Spleen (tissue), 7 donors: Measurements from ENCODE around the gene MYADM.

Source experiments
- CTCF ChIP-seq, 11 experiments: fragments of 200-600 bp in 7 of 11; fragments of 450-650 bp in 4 of 11; sonication (generic) in 4 of 11; IDR thresholded peaks in 8 of 11; conservative IDR thresholded peaks in 3 of 11; 1 replicate in 7 of 11; 2 replicates in 4 of 11; pipeline versions ENCODE4 v1.4.0 to v1.8.0; 2016 to 2021; ENCODE audit warnings: antibody characterized with exemption in 11 of 11, inconsistent platforms in 4 of 11, mild to moderate bottlenecking in 1 of 11
- POLR2A ChIP-seq, 3 donors: fragments of 450-650 bp; IDR thresholded peaks; one replicate each; pipeline ENCODE4 v1.5.1; 2017; ENCODE audit warnings: antibody characterized with exemption in 3 of 3, mild to moderate bottlenecking in 1 of 3
- POLR2AphosphoS5 ChIP-seq, 3 donors: sonication (generic); formaldehyde crosslinking; IDR thresholded peaks; one replicate each; pipeline ENCODE4 v1.5.1; 2017; ENCODE audit warnings: antibody characterized with exemption in 3 of 3
- donor health status: DM: no; HTN: no; CAD: no; lungs with moderate emphysema.
- donor health status: DM: no; HTN: no; CAD: no.
- donor health status: DM: no; HTN: no; CAD: no.

DNA sequence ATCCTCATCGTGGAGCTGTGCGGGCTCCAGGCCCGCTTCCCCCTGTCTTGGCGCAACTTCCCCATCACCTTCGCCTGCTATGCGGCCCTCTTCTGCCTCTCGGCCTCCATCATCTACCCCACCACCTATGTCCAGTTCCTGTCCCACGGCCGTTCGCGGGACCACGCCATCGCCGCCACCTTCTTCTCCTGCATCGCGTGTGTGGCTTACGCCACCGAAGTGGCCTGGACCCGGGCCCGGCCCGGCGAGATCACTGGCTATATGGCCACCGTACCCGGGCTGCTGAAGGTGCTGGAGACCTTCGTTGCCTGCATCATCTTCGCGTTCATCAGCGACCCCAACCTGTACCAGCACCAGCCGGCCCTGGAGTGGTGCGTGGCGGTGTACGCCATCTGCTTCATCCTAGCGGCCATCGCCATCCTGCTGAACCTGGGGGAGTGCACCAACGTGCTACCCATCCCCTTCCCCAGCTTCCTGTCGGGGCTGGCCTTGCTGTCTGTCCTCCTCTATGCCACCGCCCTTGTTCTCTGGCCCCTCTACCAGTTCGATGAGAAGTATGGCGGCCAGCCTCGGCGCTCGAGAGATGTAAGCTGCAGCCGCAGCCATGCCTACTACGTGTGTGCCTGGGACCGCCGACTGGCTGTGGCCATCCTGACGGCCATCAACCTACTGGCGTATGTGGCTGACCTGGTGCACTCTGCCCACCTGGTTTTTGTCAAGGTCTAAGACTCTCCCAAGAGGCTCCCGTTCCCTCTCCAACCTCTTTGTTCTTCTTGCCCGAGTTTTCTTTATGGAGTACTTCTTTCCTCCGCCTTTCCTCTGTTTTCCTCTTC, 6.3 kb downstream of the MYADM start:
- TF ChIP-seq CTCF (IDR thresholded peaks at IDR 0.05 in 8 of 11, conservative IDR thresholded peaks at IDR 0.05 in 3 of 11), result no peak
- TF ChIP-seq POLR2AphosphoS5 (IDR thresholded peaks at IDR 0.05), result peak in 1 of 3 donors; percentile 48
- no peak for TF ChIP-seq POLR2A (IDR thresholded peaks at IDR 0.05)
